ENCODE results near the gene MAP3K4.

MAP3K4 gene

GRCh38 chr6:161151660-161152526 lies 160.3 kb downstream of the MAP3K4 start:
- DNase-seq = no peak

- DNase-seq = no peak
Observed at GRCh38 chr6:161152527-161152862, 160.9 kb downstream of the MAP3K4 start.

- no peak for DNase-seq
Observed at GRCh38 chr6:161152907-161153662, 161.5 kb downstream of the MAP3K4 start.

- DNase-seq = no peak
Observed at GRCh38 chr6:161153725-161154124, 162.2 kb downstream of the MAP3K4 start.

- DNase-seq = no peak
Observed at GRCh38 chr6:161154796-161155335, 163.3 kb downstream of the MAP3K4 start.

- DNase-seq = no peak
Observed at GRCh38 chr6:161161121-161161520, 169.6 kb downstream of the MAP3K4 start.

GRCh38 chr6:161161889-161162624 lies 170.5 kb downstream of the MAP3K4 start:
- no peak for DNase-seq

- DNase-seq = no peak
Observed at GRCh38 chr6:161162722-161163121, 171.2 kb downstream of the MAP3K4 start.

- no peak for DNase-seq
Observed at GRCh38 chr6:161163466-161164181, 172.1 kb downstream of the MAP3K4 start.

- DNase-seq = no peak
Observed at GRCh38 chr6:161164182-161164625, 172.6 kb downstream of the MAP3K4 start.

GRCh38 chr6:161166176-161166575 lies 174.6 kb downstream of the MAP3K4 start:
- DNase-seq = no peak

- no peak for DNase-seq
Observed at GRCh38 chr6:161166677-161167076, 175.1 kb downstream of the MAP3K4 start.
